ENCODE measurements around the gene USF1.
"Not testable (repeated sequence)": the region's sequence is repeated elsewhere in the genome, so short reads cannot be mapped to it uniquely, and the experiment has no call there.

GRCh38 chr1:161019111-161019660, 26.6 kb downstream of the USF1 start:
- not testable (repeated sequence) for TF ChIP-seq CTCF, POLR2A (IDR thresholded peaks at IDR 0.05)

Measured in right lobe of liver (tissue), 4 donors.